Measurements from ENCODE around the gene LTA4H.

LTA4H gene

DNA sequence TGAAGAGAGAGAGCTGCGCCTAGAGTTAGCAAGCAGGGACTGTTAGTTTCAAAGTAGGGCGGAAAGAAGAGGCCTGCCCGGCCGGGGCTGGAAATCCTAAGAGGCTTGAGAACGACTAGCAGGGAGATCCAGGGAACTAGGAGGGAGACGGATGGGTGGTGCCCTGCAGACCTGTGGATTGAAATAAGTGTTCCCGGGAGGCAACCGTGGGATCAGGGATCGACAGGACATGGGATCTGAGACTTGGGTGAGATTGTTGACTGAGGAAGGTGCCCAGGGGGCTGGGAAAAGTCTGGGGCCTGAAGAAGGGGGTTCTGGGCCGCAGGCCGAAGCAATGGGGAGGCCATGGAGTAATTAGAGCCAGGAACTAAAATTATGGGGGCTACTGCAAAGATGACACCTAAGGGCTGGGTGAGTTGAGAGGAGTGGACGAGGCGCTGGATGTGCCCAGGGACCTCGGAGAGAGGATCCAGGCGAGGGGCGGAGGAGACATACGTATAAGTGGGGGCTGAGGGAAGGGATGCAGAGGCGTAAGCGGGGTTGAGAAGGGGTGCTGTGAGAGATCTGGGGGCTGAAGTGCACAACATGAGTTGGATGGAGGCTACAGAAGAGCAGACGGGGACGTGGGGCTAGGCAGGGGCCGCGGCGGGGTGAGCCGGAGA, 635 bp downstream of the LTA4H start:
- DNase-seq (ENCODE audit: low read depth, low spot score), result no peak

DNA sequence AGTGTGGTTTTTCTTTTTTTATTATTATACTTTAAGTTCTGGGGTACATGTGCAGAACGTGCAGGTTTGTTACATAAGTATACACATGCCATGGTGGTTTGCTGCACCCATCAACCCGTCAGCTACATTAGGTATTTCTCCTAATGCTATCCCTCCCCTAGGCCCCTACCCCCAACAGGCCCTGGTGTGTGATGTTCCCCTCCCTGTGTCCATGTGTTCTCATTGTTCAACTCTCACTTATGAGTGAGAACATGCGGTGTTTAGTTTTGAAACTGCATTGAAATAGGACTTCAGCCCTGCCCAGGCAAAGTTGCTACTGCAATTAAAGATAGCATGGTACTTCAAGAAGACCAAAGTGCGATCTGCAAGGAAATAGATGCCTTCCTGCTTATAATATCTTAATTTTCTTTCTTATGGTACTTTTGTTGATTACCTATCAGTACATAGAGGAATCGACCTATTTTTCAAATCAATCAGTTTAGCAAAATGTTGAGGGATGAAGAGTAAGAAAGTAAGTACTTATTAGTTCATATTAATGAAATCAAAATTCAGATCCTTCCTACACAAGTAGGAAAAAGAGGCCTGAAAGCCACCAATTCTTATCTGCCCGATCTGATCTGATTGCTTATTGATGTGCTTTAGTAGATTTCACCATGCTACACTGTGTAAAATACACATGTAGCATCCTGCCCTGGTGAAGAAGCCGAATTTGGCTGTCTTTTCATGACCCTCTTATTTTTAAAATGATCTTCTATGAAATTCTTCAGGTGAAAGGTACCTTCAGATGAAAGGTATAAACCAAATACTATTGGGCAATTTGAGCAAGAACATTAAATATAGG, 1.6 kb downstream of the LTA4H start:
- DNase-seq (ENCODE audit: low read depth, low spot score), result no peak

DNA sequence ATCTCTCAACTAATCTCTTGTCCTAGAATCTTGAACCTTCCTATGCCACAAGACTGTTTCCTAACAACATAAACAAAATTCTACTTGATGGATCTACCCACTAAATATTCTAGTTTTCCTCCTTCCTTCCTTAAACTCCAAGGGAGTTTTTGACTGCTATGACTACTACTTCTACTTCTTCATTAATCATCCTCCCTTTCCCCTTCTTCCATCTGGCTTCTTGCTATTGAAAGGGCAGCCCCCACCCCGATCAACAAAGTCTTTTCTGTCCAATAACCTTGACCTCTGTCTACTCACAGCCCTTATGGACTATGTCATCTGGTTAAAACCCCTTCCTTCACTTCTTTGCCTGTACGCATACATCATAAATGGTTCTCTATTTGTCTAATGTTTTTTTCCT, 5.6 kb downstream of the LTA4H start:
- DNase-seq (ENCODE audit: low read depth, low spot score), result no peak

DNA sequence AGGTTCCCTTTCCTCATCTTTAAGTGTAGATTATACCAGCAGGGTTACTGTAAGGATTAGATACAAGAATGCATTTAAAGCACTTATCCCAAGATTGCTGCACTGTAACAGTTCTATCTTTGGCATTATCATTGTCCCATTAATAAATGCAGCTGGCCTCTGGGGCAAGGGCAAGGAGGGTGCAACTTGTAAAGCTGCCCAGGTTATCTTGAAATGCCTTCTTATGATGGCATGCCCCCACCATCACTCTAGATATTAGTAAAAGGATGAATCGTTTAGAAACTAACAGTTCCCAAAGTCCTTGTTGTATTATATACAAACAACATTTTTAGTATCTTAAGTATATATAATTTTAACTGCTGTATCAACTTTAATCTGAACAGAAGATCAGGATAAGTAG, 6.8 kb downstream of the LTA4H start:
- DNase-seq (ENCODE audit: low read depth, low spot score), result no peak

DNA sequence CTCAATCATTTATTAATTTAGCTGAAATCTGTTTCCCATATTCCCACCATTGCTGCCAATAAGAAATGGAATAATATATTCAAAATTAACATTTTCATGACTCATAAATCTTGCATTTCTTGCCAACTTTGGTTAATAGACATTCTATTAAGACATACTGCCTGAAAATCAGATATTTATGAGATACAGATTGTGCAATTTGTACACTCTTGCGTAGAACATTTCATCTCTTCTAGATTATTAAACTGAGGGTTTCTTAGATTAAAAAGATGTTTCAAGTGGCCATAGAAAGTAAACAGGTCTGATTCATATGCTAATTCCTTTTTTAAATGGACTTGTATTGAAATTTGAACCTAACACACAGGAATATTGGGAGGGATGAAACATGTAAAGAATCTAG, 9.1 kb downstream of the LTA4H start:
- DNase-seq (ENCODE audit: low read depth, low spot score), result no peak

DNA sequence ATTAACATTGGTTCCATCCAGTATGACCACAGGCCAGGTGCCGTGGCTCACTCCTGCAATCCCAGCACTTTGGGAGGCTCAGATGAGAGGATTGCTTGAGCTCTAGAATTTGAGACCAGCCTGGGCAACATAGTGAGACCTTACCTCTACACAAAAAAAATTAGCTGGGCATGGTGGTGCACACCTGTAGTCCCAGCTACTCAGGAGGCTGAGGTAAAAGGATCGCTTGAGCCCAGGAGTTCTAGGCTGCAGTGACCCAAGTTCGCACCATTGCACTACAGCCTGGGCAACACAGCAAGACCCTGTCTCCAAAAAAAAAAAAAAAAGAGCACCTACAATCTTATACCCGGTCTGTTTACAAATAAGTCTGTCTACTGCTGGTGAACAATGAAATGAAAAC, 9.9 kb downstream of the LTA4H start:
- no peak for DNase-seq (ENCODE audit: low read depth, low spot score)

DNA sequence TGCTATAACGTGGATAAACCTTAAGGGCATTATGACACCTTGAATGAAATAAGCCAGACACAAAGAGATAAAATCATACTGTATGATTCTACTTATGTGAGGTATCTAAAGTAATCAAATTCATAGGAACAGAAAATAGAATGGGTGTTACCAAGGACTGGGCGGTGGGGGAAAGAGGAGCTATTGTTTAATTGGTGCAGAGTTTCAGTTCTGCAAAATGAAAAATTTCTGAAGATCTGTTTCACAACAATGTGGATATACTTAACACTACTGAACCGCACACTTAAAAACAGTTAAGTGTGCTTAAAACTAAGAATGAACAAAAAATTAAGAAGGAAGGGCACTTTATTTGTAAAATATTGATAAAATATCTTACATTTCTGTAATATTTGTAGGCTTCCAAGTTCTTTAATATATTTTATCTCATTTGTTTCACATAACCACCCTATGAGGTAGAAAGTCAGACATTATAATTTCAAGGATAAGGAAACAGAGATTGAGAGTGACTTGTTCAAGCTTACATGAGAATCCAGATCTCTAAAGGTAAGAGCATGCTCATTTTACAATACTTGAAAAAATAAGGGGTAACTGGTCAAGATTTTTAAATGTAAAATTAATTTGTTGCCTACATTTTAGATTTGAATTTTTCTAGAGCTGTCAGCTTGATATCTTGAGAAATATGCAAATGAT, 14.9 kb downstream of the LTA4H start:
- DNase-seq (ENCODE audit: low read depth, low spot score), result no peak

DNA sequence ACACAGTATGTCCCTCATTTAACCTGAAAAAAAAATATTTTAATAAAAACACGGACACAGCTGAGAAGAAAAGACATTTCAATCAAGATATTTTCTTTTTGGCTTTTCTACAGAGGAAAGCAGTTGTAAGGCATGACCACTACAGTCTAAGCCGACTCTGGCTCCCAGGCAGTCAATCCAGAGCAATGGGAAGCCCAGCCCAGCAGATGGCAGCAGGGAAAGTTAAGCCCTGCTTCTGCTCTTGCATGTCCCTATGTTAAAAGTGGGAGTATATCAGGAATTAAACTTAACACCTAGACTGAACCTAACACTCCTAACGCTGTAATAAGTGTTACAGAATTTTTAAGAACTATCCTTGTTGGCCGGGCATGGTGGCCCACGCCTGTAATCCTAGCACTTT, 19.7 kb downstream of the LTA4H start:
- DNase-seq (ENCODE audit: low read depth, low spot score), result no peak

DNA sequence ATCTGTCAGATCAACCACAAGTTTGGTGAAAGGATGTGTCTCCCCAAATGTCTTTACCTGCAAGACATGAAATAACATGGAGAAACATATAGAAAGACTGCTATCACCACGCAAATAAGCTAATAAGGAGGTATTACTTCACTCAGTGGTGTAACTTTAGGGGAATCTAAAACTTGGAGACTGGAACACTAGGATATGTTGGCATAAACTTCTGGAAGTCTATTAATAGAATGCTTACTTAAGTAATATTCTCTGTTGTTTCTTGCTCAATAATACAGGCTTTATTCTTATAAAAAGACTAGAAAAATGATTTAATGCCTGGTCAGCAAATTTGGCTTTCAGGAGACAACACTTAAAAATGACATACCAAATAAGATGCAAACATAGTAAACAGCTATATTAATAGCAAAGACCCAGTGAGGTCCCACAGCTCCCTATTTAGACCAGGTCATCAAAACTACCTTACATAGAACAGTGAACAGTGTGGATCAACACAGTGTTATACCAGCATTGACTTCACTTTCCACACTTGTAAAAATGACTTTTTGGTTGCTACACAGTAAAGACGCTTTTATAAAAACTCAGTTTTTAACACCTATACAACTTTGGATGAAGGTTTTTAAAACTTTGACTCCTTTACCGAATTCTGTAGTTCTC, 20.3 kb downstream of the LTA4H start:
- DNase-seq (ENCODE audit: low read depth, low spot score), result no peak

DNA sequence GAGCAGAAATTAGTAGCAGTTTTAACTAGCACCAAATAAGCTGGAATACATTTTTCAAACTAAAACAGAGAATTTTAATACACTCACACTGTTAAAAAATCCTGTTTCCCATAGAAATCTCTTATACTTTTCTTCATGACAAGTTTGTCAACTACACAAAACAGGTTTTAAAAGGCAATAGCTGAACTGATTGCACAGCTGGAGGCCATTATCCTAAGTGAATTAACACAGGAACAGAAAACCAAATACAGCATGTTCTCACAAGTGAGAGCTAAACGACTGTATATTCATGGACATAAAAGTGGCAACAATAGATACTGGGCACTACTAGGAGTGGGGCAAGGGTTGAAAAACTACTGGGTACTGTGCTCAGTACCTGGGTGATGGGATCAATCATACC, 27.7 kb downstream of the LTA4H start:
- no peak for DNase-seq (ENCODE audit: low read depth, low spot score)

DNA sequence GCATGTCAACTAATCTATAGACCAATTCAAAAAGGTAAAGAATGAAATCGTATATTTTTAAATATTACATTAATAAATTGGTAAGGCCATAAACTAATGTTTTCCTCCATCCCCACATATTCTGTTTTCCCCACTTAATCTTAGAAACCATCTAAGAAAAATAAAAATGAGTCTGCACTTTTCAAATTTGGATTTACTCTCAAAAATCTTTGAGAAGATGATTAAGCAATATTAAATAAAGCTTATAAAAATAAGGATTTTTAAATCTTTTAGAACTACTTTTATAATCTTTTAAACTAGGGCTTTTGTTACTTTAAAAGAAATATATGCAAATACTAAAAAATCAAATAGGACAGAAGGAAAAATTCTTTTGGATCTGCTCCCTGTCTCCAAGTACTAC, 28.7 kb downstream of the LTA4H start:
- DNase-seq (ENCODE audit: low read depth, low spot score), result no peak

DNA sequence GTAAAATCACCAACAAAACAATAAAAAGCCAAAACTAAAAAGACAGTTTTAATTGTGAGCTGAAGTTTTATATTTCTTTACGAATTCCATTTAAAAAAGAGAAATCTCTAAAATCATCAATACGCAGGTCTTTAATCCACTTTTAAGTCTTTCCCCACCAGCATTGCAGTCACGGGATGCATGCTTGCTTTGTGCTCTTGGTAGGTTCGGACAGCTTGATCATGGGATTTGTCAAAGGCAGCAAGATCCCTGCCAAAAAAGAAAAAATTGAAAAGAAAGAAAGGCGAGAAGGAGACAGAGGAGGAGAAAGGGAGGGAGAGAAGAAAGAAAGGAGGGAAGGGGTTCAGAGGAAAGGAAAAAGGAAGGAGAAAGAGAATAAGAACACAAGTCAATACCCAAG, 34.5 kb downstream of the LTA4H start:
- no peak for DNase-seq (ENCODE audit: low read depth, low spot score)

DNA sequence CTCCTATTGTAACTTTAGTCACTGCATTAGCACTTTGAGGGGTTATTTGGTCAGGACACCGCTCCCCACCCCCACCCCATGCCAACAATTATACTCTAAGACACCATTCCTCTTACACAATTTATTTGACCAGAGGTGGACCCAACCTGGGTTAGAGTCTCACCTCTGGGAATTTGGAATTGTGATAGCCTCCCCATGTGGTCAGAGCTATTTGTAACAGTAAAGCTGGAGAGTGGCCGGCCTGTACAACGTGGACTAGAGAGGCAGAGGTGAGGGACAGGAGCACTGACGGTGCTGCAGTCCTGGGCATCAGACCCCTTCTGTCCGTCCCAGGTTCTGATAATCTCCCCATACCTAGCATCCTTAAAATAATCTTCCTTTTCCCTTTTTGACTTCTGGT, 35.9 kb downstream of the LTA4H start:
- DNase-seq (ENCODE audit: low read depth, low spot score), result no peak

DNA sequence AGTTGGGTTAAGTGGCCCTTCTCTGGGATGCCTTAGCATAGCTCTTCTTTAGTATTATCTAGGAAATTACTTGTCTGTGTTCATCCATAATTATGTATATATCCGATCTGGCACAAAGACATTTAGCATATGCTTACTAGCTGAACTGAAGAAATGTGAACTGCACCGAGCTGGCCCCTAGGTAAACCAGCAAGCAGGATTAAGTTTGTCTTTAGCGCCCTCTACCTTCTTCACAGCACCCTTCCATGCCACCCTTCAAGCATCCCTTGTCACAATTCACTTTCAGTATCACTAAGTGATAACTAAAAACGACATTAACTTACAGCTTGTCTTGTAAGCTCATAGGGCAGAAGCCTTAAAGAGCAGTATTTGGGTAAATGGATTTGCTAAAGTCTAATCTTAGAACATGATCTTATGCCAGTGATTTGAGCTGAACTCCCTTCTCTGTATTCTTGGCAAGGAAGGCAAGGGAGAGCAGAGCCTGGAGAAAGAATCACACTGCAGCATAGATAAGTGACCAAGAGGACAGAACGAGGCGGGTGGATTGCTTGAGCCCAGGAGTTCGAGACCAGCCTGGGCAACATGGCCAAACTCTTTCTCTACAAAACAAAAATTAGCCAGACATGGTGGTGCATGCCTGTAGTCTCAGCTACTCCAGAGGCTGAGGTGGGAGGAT, 36.6 kb downstream of the LTA4H start:
- peak; percentile 4 for DNase-seq (ENCODE audit: low read depth, low spot score)

DNA sequence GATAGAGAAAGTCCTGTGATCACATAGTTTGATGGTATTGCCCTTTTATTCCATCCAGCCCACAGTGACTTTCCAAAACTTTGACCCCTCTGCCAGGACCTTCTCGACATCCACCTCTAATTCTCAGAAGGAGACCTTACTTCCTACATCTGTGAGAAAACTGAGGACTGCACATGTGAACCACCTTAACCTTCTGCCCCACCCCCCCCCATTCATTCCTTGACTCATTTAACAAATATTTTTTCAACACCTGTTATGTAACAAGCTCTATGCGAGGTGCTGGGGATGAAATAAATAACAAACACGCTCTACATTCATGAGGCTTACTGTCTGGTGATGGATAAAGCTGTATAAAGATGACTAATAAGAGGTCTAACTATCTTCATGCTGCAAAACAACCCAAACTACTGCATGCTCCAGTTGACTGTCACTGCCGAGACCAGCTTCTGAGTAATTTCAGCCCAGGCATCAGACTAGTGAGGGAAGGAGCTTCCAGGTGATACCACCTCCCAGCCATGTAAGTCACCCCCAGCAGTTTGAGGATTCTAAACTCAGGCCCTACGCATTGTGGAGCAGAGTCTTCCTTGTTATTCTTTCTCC, 37.4 kb downstream of the LTA4H start:
- no peak for DNase-seq (ENCODE audit: low read depth, low spot score)

DNA sequence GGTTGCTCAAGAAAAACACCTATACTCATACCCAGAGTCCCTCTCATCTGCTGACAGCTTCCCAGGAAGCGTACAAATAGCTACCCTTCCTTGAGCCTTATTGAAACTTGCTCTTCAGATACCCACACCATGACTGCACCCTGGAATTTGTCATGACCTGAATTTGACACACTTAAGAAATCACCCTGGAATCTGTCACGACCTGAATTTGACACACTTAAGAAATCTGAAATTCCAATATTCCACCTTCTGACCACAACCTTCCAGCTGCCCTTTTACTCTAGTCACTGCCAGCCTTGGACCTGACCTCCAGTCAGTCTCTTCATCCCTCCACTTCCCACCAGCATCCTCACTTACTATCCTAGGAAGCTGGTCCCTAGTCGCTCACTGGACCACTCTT, 38.1 kb downstream of the LTA4H start:
- DNase-seq (ENCODE audit: low read depth, low spot score), result no peak

DNA sequence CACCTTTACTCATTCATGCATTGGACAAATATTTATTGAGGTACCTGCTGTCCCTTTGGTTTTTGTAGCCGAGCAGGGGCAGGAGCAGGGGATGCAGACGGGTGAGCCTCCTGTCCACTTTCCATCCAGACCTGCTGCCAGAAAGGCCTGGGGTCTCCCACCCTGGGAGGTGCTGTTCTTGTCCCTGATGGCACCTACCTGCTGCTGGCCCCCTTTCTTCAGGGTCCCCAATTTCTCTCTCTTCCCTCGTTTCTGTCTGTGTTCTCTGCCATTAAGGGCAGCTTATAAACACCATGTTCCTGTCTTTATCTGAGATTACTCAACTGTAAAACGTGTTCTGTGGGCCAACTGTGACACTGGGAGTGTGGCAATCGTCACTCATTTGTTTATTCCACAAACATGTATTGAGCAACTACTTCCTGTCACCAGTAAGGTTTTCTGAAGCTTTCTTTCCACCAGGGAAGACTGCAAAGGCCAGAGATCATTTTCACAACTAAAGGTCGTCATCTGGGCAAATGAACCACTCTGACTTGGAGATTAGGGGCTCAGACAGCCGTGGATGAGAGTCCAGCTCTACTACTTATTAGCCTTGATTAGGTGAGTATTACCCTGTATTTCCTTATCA, 39.2 kb downstream of the LTA4H start, which contains the start of gene HAL:
Gene HAL (minus strand): TSS at position 311 of the 625 bp plus-strand sequence. CDS start 434 bp downstream, outside the sequence.
- no peak for DNase-seq (ENCODE audit: low read depth, low spot score)

DNA sequence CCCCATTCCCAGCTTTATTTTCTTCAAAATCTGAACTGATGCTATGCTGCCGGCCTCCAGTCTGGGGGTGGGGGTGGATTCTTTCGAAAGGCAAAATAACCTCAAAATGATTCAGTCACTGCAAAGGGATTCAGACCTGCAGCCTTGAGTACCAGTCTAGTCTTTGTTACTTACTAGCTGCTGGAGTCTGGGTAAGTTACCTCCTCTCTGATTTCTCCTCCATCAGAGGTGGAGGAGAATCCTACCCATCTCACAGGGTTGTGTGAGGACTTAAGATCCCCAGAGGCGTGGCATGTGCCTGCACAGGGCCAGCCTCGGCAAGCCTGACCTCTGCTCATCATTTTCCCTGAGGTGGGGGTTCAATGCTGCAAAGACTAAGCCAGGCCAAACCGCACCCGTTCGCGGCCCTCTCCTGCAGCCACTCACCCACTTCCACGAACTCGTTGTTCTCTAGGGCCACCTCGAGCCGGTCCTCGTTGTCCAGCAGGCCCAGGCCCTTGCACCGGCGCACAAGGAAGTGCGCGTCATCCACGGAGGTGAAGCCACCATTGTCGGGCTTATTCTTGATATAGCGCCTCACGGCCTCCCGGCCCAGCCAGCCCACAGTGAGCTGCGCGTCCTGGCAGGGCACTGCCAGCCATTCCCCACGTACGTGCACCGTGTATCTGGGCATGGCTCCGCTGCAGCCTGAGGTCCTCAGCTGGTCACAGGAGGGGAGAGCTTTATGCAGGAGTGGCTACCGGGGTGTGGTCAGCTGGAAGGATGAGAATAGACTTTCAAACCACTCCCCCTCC, 40.0 kb downstream of the LTA4H start:
- DNase-seq (ENCODE audit: low read depth, low spot score), result no peak

DNA sequence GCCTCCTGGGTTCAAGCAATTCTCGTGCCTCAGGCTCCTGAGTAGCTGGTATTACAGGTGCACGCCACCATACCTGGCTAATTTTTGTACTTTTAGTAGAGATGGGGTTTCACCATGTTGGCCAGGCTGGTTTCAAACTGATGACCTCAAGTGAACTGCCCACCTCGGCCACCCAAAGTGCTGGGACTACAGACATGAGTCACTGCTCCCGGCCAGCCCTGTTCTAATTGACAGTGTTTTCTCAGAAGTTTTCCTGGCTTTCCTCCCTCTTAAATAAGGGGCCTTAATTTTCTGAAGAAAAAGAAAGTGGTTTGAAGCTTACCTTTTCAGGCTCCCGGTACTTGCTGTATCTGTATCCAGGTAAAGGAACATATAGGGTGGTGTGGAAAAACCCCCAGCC, 40.9 kb downstream of the LTA4H start:
- DNase-seq (ENCODE audit: low read depth, low spot score), result no peak

DNA sequence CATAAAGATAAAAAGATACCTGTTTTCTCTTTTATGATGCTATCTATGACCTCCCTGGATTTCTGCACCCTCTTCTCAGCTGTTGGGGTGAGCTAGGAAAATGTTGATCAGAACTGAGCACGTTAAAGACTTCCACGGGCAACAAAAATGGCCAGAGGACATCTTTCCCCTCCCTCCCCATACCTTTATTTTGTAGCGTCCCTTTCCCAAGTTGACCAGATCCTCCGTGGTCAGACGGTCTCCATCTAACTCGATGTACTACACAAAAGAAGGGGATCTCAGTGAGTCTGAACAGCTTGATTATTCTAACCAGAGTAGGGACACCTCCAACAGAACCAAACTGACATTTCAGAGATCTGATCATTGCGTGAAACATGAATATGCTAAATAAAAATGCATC, 41.5 kb downstream of the LTA4H start:
- no peak for DNase-seq (ENCODE audit: low read depth, low spot score)

Data from activated CD4-positive, CD25-positive, alpha-beta regulatory T cell treated with anti-CD3 and anti-CD28 coated beads, Interleukin-2, amount 50 U/mL, for 16 hours (primary cell).